Measurements from ENCODE around the gene CNTNAP2. TPM values are rescaled to one million over a fixed set of nuclear protein-coding genes. Genes with fewer than 3 reads are reported as not detected.

The CNTNAP2 gene
- polyA plus RNA-seq, 4 donors, result 0.54 to 10.1 (median 2.6) TPM

DNA sequence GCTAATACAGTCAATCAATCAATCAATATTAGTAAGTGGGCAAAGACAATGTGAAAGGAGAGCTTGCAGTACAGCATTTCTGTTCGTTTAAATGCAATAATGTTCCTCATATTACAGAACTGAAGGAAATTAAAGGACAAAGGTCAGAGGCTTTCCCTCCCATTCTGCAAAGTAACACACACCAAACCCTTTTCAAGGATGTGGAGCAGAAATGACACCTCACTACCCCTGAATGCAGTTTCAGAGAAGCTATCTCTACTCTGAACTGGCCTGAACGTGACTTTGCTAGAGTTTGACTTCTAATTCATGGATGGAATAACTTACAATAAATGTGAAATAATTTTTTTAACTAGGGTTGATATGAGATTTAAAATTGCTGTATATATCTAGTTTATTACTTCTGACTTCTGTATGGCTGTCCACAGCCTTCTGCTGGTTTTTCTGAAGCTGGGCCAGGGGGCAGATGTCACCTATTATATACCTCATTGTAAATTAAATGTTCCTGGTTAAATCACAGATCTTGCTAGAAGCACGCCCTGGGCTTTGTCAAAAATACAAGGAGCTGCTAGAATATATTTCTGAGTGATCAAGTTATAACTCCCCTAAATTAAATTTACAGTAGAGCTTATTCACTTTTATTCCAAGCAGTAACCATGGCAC lies 2317.1 kb downstream of the CNTNAP2 start:
- DNase-seq (no peak), FAIRE-seq (no peak)
- WGBS, 3 donors, result 47 to 62% (median 58%) methylated on average over 3 of the region's 3 CpGs
- Histone ChIP-seq H3K9me3 (ENCODE audit: control insufficient read depth in 2 of 2, insufficient read depth in 1 of 2, low read depth in 1 of 2, low read length in 1 of 2) (peaks cover 0 to 8% of the 10 kb centered on the region in 2 donors), H3K4me3 (ENCODE audit: low read depth in 1 of 3, low read length in 3 of 3) (no peak overlapping the region), H3K27me3 (ENCODE audit: control insufficient read depth in 3 of 3, insufficient read depth in 3 of 3, low read length in 3 of 3) (peaks cover 0 to 2% (median 0%) of the 10 kb centered on the region in 3 donors), H3K36me3 (ENCODE audit: control insufficient read depth in 3 of 3, insufficient read depth in 2 of 3, low read depth in 1 of 3, low read length in 3 of 3) (no peaks in the 10 kb centered on the region), H3K4me1 (ENCODE audit: control insufficient read depth in 3 of 3, insufficient read depth in 2 of 3, low read depth in 1 of 3, low read length in 2 of 3) (peaks cover 0 to 8% (median 0%) of the 10 kb centered on the region in 3 donors), H3K27ac (ENCODE audit: low read depth in 1 of 3, low read length in 2 of 3) (no peak overlapping the region)

DNA sequence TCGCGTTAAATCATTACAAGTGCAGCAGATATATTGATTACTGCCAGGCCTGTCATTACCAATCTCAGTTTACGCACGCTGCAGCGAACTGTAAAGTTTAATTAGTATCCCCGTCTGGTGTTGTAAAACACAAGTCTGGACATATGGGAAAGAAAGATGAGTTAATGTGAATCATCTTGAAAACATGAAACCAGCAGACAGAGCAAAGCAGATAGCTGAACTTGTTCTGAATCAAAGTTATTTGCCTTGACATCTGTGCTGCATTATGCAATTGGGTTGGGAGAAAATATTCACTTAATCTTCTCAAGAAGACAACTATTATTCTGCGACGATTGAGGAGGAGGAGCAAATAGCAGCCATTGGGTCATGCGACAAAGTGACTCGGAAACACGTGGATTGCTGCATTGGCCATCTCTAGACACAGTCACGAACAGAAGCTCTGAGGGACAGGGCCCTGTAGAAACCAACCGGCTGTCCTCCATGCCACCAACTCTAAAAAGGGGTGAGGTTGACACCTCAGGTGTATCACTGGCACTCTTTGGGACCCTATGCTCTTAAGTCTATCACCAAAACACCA lies 2317.7 kb downstream of the CNTNAP2 start:
- peaks cover 0 to 8% of the 10 kb centered on the region in 2 donors for H3K9me3 ChIP-seq (ENCODE audit: control insufficient read depth in 2 of 2, insufficient read depth in 1 of 2, low read depth in 1 of 2, low read length in 1 of 2)
- no peak for DNase-seq
- peaks cover 0 to 2% (median 0%) of the 10 kb centered on the region in 3 donors for H3K27me3 ChIP-seq (ENCODE audit: control insufficient read depth in 3 of 3, insufficient read depth in 3 of 3, low read length in 3 of 3)
- H3K36me3 ChIP-seq (ENCODE audit: control insufficient read depth in 3 of 3, insufficient read depth in 2 of 3, low read depth in 1 of 3, low read length in 3 of 3), result no peaks in the 10 kb centered on the region
- FAIRE-seq, result no peak
- no peak overlapping the region for H3K27ac ChIP-seq (ENCODE audit: low read depth in 1 of 3, low read length in 2 of 3)
- H3K4me1 ChIP-seq (ENCODE audit: control insufficient read depth in 3 of 3, insufficient read depth in 2 of 3, low read depth in 1 of 3, low read length in 2 of 3), result peaks cover 0 to 8% (median 0%) of the 10 kb centered on the region in 3 donors
- 65 to 73% (median 73%) methylated on average over 13 of the region's 13 CpGs for WGBS, 3 donors
- H3K4me3 ChIP-seq (ENCODE audit: low read depth in 1 of 3, low read length in 3 of 3), result no peak overlapping the region

DNA sequence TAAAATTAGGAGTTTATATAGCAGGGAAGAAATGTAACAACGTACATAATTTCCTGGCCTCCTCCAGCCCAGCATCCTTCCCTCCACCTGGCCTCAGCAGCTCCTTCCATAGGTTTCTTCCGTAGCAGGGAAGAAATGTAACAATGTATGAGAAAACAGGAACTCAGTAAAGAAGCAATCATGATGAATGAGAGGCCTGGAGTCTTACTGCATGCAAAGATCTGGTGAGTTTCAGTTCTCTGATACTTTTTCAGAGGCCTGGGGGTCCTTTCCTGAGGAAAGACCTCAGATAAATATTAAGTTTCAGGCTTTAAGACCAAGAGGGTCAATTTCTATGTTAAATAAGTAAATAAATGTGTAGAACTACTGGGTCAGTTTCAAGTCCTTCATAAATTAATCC lies 2318.3 kb downstream of the CNTNAP2 start:
- peaks cover 0 to 8% (median 1%) of the 10 kb centered on the region in 3 donors for H3K4me1 ChIP-seq (ENCODE audit: control insufficient read depth in 3 of 3, insufficient read depth in 2 of 3, low read depth in 1 of 3, low read length in 2 of 3)
- peaks cover 0 to 2% (median 0%) of the 10 kb centered on the region in 3 donors for H3K27me3 ChIP-seq (ENCODE audit: control insufficient read depth in 3 of 3, insufficient read depth in 3 of 3, low read length in 3 of 3)
- no peaks in the 10 kb centered on the region for H3K36me3 ChIP-seq (ENCODE audit: control insufficient read depth in 3 of 3, insufficient read depth in 2 of 3, low read depth in 1 of 3, low read length in 3 of 3)
- H3K9me3 ChIP-seq (ENCODE audit: control insufficient read depth in 2 of 2, insufficient read depth in 1 of 2, low read depth in 1 of 2, low read length in 1 of 2), result peaks cover 0 to 8% of the 10 kb centered on the region in 2 donors
- no peak overlapping the region for H3K27ac ChIP-seq (ENCODE audit: low read depth in 1 of 3, low read length in 2 of 3)
- WGBS, 3 donors, result 61 to 77% (median 68%) methylated on average over 2 of the region's 2 CpGs
- FAIRE-seq, result no peak
- no peak overlapping the region for H3K4me3 ChIP-seq (ENCODE audit: low read depth in 1 of 3, low read length in 3 of 3)
- DNase-seq, result no peak

DNA sequence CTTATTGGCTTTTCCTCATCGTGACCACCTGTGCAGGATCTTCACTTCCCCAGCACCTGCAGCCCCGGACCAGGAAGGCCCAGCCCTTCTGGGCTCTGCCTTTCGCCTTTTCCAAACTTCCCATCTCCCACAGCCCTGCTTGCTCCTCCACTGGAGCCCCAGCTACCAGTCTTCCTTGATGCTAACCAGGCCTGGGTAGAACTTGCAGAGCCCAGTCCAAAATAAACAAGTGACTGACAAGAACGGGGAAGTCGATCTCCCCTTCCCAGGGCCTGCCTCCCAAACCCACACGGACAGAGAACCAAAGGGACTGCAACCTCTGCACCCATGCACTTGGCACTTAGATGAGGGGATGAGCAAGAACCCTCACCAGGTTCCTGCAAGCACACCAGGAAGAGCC lies 2319.1 kb downstream of the CNTNAP2 start:
- H3K27me3 ChIP-seq (ENCODE audit: control insufficient read depth in 3 of 3, insufficient read depth in 3 of 3, low read length in 3 of 3), result peaks cover 0 to 2% (median 0%) of the 10 kb centered on the region in 3 donors
- WGBS, 3 donors, result 48% methylated on average over 6 of the region's 6 CpGs
- FAIRE-seq (no peak), DNase-seq (no peak)
- no peak overlapping the region for H3K4me3 ChIP-seq (ENCODE audit: low read depth in 1 of 3, low read length in 3 of 3)
- no peaks in the 10 kb centered on the region for H3K36me3 ChIP-seq (ENCODE audit: control insufficient read depth in 3 of 3, insufficient read depth in 2 of 3, low read depth in 1 of 3, low read length in 3 of 3)
- no peak overlapping the region for H3K27ac ChIP-seq (ENCODE audit: low read depth in 1 of 3, low read length in 2 of 3)
- H3K9me3 ChIP-seq (ENCODE audit: control insufficient read depth in 2 of 2, insufficient read depth in 1 of 2, low read depth in 1 of 2, low read length in 1 of 2), result peaks cover 0 to 8% of the 10 kb centered on the region in 2 donors
- H3K4me1 ChIP-seq (ENCODE audit: control insufficient read depth in 3 of 3, insufficient read depth in 2 of 3, low read depth in 1 of 3, low read length in 2 of 3), result peaks cover 3 to 8% (median 3%) of the 10 kb centered on the region in 3 donors

DNA sequence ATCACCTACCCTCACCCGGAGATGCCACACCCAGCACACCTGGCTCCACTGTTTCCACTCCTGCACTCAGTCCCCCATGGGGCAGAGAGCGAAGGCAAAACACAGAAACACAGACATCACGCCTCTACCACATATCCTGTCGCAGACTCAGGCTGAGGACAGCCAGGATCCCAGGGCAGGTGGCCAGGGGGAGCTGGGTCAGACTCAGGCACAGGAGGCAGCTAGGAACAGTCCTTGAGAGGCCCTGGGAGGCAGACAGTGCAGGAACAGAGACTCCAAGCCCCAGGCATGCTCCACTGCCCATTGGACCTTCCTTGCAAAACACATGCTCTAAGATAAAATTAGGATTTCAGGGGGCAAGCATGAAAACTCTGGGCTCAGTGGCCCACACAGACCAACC lies 2319.5 kb downstream of the CNTNAP2 start:
- H3K36me3 ChIP-seq (ENCODE audit: control insufficient read depth in 3 of 3, insufficient read depth in 2 of 3, low read depth in 1 of 3, low read length in 3 of 3), result no peaks in the 10 kb centered on the region
- H3K4me1 ChIP-seq (ENCODE audit: control insufficient read depth in 3 of 3, insufficient read depth in 2 of 3, low read depth in 1 of 3, low read length in 2 of 3), result peaks cover 3 to 8% (median 3%) of the 10 kb centered on the region in 3 donors
- DNase-seq (no peak), FAIRE-seq (no peak)
- H3K27ac ChIP-seq (ENCODE audit: low read depth in 1 of 3, low read length in 2 of 3), result no peak overlapping the region
- peaks cover 0 to 2% (median 0%) of the 10 kb centered on the region in 3 donors for H3K27me3 ChIP-seq (ENCODE audit: control insufficient read depth in 3 of 3, insufficient read depth in 3 of 3, low read length in 3 of 3)
- H3K9me3 ChIP-seq (ENCODE audit: control insufficient read depth in 2 of 2, insufficient read depth in 1 of 2, low read depth in 1 of 2, low read length in 1 of 2), result peaks cover 0 to 8% of the 10 kb centered on the region in 2 donors
- WGBS, 3 donors, result 62 to 73% (median 72%) methylated on average over 4 of the region's 4 CpGs
- no peak overlapping the region for H3K4me3 ChIP-seq (ENCODE audit: low read depth in 1 of 3, low read length in 3 of 3)

DNA sequence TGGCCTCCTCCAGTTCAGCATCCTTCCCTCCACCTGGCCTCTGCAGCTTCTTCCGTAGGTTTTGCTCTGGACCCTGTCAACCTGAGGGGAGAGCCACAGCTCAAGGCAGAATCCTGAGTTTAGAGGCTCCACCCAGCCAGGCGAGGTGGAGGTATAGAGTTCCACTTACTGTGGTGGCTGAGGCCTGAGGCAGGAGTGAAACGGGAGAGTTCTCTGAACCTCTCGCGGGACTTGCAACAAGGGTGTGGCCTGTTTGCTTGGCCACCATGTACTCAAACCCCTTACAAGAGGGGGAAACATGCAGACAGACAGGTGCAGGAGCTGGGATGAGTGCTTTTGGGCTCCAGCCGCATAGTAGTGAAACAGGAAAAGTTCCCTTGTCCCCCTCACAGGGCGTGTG lies 2320.0 kb downstream of the CNTNAP2 start:
- H3K4me3 ChIP-seq (ENCODE audit: low read depth in 1 of 3, low read length in 3 of 3), result no peak overlapping the region
- H3K27ac ChIP-seq (ENCODE audit: low read depth in 1 of 3, low read length in 2 of 3), result no peak overlapping the region
- peaks cover 3 to 8% (median 3%) of the 10 kb centered on the region in 3 donors for H3K4me1 ChIP-seq (ENCODE audit: control insufficient read depth in 3 of 3, insufficient read depth in 2 of 3, low read depth in 1 of 3, low read length in 2 of 3)
- H3K36me3 ChIP-seq (ENCODE audit: control insufficient read depth in 3 of 3, insufficient read depth in 2 of 3, low read depth in 1 of 3, low read length in 3 of 3), result no peaks in the 10 kb centered on the region
- H3K9me3 ChIP-seq (ENCODE audit: control insufficient read depth in 2 of 2, insufficient read depth in 1 of 2, low read depth in 1 of 2, low read length in 1 of 2), result peaks cover 0 to 8% of the 10 kb centered on the region in 2 donors
- peaks cover 0 to 2% (median 0%) of the 10 kb centered on the region in 3 donors for H3K27me3 ChIP-seq (ENCODE audit: control insufficient read depth in 3 of 3, insufficient read depth in 3 of 3, low read length in 3 of 3)
- DNase-seq (peak in 1 of 2 donors; percentile 8), FAIRE-seq (no peak)
- WGBS, 3 donors, result 47 to 66% (median 55%) methylated on average over 7 of the region's 7 CpGs

DNA sequence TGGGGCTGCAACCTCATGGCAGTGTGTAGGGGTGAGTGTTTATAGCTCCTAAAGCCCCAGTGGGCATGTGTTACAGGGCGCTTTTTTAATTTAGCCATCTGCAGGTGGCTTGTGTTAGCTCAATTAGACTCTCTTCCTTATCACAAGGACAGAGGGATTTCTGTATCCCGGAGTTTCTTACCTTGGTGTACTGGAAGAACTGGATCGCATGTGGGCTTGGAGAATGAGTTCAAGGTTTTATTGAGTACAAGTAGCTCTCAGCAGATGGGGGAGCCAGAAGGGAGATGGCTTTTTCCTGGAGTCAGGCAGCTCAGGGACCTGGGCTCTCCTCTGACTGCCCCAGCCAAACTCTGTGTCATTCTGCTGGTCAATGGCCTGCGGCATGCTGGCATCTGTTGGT lies 2320.4 kb downstream of the CNTNAP2 start:
- DNase-seq (no peak), FAIRE-seq (no peak)
- peaks cover 3 to 8% (median 3%) of the 10 kb centered on the region in 3 donors for H3K4me1 ChIP-seq (ENCODE audit: control insufficient read depth in 3 of 3, insufficient read depth in 2 of 3, low read depth in 1 of 3, low read length in 2 of 3)
- H3K27ac ChIP-seq (ENCODE audit: low read depth in 1 of 3, low read length in 2 of 3), result no peak overlapping the region
- H3K4me3 ChIP-seq (ENCODE audit: low read depth in 1 of 3, low read length in 3 of 3), result no peak overlapping the region
- no peaks in the 10 kb centered on the region for H3K36me3 ChIP-seq (ENCODE audit: control insufficient read depth in 3 of 3, insufficient read depth in 2 of 3, low read depth in 1 of 3, low read length in 3 of 3)
- peaks cover 0 to 2% (median 0%) of the 10 kb centered on the region in 3 donors for H3K27me3 ChIP-seq (ENCODE audit: control insufficient read depth in 3 of 3, insufficient read depth in 3 of 3, low read length in 3 of 3)
- H3K9me3 ChIP-seq (ENCODE audit: control insufficient read depth in 2 of 2, insufficient read depth in 1 of 2, low read depth in 1 of 2, low read length in 1 of 2), result peaks cover 0 to 8% of the 10 kb centered on the region in 2 donors
- WGBS, 3 donors, result 33 to 74% (median 56%) methylated on average over 4 of the region's 4 CpGs

DNA sequence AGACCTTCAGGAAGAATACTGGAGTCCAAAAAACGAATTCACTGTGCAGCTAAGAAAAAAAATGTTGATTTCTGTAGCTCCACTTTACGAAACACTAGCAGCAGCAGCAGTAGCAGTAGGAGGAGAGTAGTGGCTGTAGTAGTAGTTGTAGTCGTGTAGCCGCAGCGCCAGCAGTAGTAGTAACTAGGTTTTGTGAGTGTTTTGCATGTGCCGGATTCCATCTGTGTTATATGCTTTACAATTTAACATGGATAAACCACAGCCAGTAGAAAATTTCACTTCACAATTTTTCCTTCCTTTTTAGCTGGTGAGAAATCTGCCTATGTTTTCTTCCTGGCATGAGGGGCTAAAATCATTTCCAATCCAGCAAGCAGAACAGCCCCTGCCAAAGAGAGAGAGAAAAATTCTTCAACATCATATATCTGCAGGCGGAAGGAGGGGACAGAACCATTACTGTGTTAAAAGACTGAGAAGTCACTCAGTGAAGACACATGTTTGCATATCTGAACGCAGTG lies 2325.6 kb downstream of the CNTNAP2 start:
- H3K27ac ChIP-seq (ENCODE audit: low read depth in 1 of 3, low read length in 2 of 3), result no peak overlapping the region
- H3K4me1 ChIP-seq (ENCODE audit: control insufficient read depth in 3 of 3, insufficient read depth in 2 of 3, low read depth in 1 of 3, low read length in 2 of 3), result peaks cover 3 to 5% (median 4%) of the 10 kb centered on the region in 3 donors
- DNase-seq (no peak), FAIRE-seq (no peak)
- no peaks in the 10 kb centered on the region for H3K27me3 ChIP-seq (ENCODE audit: control insufficient read depth in 3 of 3, insufficient read depth in 3 of 3, low read length in 3 of 3)
- H3K4me3 ChIP-seq (ENCODE audit: low read depth in 1 of 3, low read length in 3 of 3), result no peak overlapping the region
- 82 to 89% (median 85%) methylated on average over 8 of the region's 8 CpGs for WGBS, 3 donors
- no peaks in the 10 kb centered on the region for H3K36me3 ChIP-seq (ENCODE audit: control insufficient read depth in 3 of 3, insufficient read depth in 2 of 3, low read depth in 1 of 3, low read length in 3 of 3)
- H3K9me3 ChIP-seq (ENCODE audit: control insufficient read depth in 2 of 2, insufficient read depth in 1 of 2, low read depth in 1 of 2, low read length in 1 of 2), result peaks cover 0 to 31% of the 10 kb centered on the region in 2 donors

Data from small intestine (tissue), 7 donors.